DMS153 (cell line): ENCODE results near the gene ATP2B2.
"Not testable (repeated sequence)": the region's sequence is repeated elsewhere in the genome, so short reads cannot be mapped to it uniquely, and the experiment has no call there.

ENCODE experiments used
- DNase-seq: peaks from one replicate; lab custom pipeline; 2025; lab: John Stamatoyannopoulos, UW

ATP2B2 gene

GRCh38 chr3:10505050-10505790 lies at the start of gene ATP2B2:
Gene ATP2B2, minus strand, starts transcription at chr3:10505586. Its CDS starts 56,043 bp downstream, at chr3:10449543.
- DNase-seq, result no peak

GRCh38 chr3:10554746-10555145 lies 49.4 kb upstream of the ATP2B2 start:
- no peak for DNase-seq

DNA sequence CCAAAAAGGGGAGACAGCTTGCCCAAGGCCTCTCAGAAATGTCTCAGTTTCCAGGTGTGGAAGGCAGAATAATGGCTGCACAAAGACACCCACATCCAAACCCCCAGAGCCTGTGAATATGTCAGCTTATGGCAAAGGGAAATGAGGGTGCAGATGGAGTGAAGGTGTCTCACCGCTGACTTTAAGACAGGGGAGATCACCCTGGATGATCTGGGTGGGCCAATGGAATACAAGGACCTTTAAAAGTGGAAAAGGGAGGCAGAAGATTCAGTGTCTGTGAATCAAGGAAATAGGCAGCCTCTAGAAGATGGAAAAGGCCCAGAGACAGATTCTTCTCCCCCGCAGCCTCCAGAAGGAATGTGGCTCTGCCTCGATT lies 48.8 kb upstream of the ATP2B2 start:
- no peak for DNase-seq

DNA sequence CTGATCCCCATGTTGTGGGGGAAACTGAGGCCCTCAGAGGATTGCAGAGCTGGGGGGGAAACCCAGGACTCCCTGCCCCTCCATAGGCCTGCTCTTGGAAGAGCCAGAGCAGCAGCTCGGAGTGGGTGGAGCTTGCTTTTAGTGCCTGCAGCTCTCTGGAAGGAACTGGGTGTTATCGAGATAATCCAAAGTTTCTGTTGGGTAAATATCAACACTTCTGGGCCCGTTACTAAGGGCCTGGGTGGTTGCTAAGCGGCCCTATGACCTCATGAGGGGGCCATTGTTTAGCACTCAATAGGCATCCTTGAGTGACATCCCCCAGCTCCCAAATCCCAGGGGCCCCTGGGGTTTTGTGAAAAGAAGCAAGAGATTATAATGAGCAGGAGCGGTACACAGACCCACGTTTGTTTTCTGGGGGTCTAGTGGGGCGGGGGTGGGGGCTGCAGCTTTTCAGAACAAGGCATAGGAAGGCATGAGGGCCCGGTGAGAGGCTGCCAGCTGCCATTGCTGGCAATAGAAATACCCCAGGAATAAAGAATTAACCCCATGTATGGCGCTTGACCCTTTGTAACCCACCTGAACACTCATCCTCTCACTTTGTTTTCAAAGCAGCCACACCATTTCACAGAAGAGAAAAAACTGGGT lies 48.3 kb upstream of the ATP2B2 start:
- no peak for DNase-seq

- DNase-seq, result no peak
These were observed 47.2 kb upstream of the ATP2B2 start for GRCh38 chr3:10552631-10552943.

DNA sequence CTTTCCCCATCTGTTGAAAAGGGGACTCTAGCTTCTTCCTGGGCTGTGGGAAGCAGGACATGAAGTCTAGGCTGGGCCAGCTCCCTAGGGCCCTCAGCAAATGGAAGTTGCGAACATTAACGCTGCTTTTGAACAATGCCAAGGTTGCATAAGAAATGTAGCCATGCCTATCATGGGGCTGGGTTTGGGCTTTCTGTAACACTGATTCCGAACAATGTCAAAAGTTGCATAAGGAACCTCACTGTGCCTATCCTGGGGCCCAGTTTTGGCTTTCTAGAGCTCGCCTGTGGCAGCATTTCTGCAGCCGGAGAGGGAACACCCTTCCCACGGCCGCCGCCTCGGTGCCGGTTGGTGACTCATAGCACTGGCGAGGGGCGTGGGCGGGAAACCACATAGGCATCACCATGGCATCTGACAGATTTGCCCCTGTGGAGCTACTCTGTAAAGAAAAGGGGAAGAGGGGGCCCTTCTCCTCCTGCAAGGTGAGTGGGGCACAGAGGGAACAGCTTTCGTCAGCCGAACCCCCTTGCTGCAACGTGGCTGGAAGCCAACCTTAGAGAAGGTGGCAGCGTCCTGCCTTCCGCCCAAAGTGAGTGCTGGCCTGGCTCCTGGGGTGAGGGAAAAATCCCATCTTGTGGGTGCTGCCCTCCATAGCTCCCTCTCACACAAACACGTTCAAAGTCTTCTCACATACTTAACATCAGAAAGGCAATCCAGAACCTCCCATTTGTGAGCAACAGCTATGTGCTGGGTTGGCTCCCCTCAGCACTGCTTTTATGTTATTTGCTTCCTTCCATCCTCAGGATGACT lies 46.6 kb upstream of the ATP2B2 start:
- DNase-seq, result no peak

GRCh38 chr3:10551139-10551538 lies 45.8 kb upstream of the ATP2B2 start:
- no peak for DNase-seq

- DNase-seq, result no peak
These were observed 45.3 kb upstream of the ATP2B2 start for GRCh38 chr3:10550705-10551104.

- no peak for DNase-seq
These were observed 44.3 kb upstream of the ATP2B2 start for GRCh38 chr3:10549617-10550230.

GRCh38 chr3:10548992-10549391 lies 43.6 kb upstream of the ATP2B2 start:
- DNase-seq, result no peak

GRCh38 chr3:10547841-10548783 lies 42.7 kb upstream of the ATP2B2 start:
- no peak for DNase-seq

- no peak for DNase-seq
These were observed 42.0 kb upstream of the ATP2B2 start for GRCh38 chr3:10547413-10547812.

- no peak for DNase-seq
These were observed 41.5 kb upstream of the ATP2B2 start for GRCh38 chr3:10546820-10547263.

DNA sequence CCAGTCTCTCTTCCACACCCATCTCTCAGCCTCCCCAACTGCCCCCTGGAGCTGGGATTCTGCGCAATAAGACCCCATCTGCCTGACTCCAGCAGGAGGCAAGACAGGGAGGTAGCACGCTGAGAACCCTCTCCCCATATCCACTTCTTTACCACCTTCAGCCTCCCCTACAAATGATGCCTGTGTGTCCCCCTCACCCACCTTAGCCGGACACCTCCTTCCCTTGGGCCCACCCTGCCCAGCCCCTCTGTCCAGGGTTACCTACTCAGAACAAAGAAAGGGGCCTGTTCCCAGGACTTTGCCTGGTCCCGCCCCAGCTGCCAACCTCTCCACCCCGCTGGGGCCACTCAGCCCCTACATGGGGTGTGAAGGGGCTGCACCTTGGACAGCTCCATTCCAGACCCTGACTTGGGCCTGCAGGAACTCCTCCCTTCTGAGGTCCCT lies 40.8 kb upstream of the ATP2B2 start:
- no peak for DNase-seq

DNA sequence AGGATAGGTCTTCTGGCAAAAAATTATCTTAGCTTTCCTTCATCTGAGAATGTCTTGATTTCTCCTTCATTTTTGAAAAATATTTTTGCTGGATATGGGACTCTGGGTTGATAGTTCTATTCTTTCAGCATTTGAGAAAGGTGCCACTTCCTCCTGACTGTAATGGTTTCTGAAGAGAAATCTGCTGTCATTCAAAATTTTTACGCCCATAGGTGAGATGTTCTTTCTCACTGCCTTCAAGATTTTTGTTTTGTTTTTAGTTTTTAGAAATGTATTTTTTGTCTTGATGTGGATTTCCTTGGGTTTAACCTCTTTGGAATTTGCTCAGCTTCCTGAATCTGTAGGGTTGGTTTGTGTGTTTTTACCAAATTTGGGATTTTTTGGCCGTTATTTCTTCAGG lies 37.1 kb upstream of the ATP2B2 start:
- DNase-seq, result no peak

DNA sequence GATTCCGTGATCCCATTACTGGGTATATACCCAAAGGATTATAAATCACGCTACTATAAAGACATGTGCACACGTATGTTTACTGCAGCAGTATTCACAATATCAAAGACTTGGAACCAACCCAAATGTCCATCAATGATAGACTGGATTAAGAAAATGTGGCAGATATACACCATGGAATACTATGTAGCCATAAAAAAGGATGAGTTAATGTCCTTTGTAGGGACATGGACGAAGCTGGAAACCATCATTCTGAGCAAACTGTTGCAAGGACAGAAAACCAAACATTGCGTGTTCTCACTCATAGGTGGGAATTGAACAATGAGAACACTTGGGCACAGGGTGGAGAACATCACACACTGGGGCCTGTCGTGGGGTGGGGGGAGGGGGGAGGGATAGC lies 35.0 kb upstream of the ATP2B2 start:
- DNase-seq, result not testable (repeated sequence)

- DNase-seq, result no peak
These were observed 28.7 kb upstream of the ATP2B2 start for GRCh38 chr3:10534066-10534465.

GRCh38 chr3:10533737-10534023 lies 28.3 kb upstream of the ATP2B2 start:
- no peak for DNase-seq

DNA sequence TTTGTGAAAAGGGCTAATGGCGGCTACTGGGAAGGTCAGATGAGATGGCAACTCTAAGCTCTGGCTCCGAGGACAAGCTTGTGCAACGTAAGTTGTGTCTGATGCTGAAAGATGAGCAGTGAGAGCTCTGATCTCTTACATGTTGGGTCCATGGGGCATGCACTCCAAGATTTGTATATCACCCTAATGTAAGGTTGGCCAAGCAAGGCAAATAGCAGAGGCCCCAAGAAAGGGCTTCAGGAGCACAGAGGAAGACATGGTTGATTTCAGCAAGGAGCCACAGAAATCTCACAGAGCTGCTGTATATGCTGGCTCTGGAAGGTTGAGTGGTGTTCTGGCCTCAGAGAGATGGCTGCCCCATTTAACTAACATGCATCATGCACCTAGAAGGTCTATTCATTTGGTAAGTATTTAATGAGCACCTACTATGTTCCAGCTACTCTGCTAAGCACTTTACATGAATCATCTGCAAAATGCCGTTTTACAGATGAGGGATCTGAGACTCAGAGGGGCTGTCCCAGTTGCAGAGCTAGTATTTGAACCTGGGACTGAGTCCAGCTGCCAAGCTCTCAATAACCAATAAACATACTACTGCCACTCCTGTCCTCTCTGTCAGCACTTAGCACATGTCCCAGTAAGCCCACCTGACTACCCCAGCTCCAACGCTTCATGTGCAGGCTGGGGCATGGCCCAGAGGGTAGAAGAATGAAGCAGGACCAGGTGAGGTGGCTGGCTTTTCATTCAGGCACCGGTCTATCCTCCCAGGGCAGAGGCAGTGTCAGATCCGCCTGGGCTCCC lies 27.8 kb upstream of the ATP2B2 start:
- no peak for DNase-seq

DNA sequence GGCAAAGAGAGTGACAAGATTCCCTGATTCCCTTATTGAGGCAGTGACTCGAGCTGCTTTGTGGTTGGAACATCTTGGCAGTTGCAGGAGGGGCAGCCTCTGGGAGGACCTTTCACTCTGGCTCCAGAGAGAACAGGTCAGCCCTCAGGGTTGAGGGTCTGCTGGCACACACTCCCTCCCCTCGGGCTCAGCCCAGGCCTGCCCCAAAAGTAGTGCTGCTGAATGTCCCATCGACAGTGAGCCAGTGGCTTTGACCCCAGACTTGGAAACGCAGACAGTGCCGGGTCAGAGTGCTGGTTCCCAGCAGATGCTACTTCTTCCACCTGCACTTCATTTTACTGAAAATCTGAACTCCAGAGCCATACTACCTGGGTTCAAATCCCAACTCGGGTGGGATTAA lies 25.6 kb upstream of the ATP2B2 start:
- no peak for DNase-seq

DNA sequence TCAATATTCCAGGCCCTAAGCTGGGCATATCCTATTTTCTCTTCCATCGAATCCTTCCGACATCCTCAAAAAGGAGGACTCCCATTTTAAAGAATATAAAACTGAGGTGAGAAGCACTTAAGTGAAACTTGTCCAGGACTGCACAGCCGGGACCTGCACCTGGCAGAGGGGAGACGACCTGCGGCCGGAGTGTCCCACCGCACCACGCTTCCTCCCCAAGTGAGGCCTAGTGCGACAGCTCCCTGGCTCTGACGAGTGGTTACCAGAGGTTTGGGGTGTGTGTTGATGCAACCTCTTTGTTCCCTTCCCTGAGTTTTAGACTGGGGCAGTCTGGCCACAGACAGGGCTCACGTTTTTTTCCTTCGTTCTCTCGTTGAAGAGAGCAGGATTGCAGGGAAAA lies 24.9 kb upstream of the ATP2B2 start:
- no peak for DNase-seq
